Hepatocyte (in vitro differentiated cells): ENCODE measurements around the gene TMEM39B.

ENCODE experiments used
- EZH2 ChIP-seq: fragments of 200-600 bp; sonication (generic); IDR thresholded peaks from 2 replicates; pipeline ENCODE4 v1.6.1; 2016; ENCODE audit warnings: antibody characterized with exemption, mild to moderate bottlenecking, borderline replicate concordance
- TF ChIP-seq, protein P1 (sequence below): fragments of 200-600 bp; sonication (generic); IDR thresholded peaks from 2 replicates; pipeline ENCODE4 v1.5.1; 2016; ENCODE audit warnings: antibody characterized with exemption, mild to moderate bottlenecking; ENCODE audit not compliant: poor library complexity

DNA sequence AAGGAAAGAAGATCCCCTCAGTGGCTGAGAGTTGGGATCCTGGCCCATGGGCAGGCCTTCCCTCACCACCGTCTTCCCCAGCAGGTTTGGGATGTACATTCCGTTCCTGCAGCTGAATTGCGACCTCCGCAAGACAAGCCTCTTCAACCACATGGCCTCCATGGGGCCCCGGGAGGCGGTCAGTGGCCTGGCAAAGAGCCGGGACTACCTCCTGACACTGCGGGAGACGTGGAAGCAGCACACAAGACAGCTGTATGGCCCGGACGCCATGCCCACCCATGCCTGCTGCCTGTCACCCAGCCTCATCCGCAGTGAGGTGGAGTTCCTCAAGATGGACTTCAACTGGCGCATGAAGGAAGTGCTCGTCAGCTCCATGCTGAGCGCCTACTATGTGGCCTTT is 18.9 kb downstream of the TMEM39B start:
- TF ChIP-seq, protein P1, sequence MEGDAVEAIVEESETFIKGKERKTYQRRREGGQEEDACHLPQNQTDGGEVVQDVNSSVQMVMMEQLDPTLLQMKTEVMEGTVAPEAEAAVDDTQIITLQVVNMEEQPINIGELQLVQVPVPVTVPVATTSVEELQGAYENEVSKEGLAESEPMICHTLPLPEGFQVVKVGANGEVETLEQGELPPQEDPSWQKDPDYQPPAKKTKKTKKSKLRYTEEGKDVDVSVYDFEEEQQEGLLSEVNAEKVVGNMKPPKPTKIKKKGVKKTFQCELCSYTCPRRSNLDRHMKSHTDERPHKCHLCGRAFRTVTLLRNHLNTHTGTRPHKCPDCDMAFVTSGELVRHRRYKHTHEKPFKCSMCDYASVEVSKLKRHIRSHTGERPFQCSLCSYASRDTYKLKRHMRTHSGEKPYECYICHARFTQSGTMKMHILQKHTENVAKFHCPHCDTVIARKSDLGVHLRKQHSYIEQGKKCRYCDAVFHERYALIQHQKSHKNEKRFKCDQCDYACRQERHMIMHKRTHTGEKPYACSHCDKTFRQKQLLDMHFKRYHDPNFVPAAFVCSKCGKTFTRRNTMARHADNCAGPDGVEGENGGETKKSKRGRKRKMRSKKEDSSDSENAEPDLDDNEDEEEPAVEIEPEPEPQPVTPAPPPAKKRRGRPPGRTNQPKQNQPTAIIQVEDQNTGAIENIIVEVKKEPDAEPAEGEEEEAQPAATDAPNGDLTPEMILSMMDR = no peak
- TF ChIP-seq EZH2 = no peak
